Fibroblast of lung (primary cell): ENCODE results near the gene SLC22A1. TPM values are rescaled to one million over a fixed set of nuclear protein-coding genes. Genes with fewer than 3 reads are reported as not detected.

Experiments
- DNase-seq, 2 donors: peaks; one replicate each; pipeline versions ENCODE4 v3.0.0 to v3.0.0-alpha.2; 2010; ENCODE audit warnings: low read depth in 2 of 2
- H2AFZ ChIP-seq: 2 replicates; pipeline ENCODE4 v1.5.1; 2012; ENCODE audit warnings: low read length, control low read depth, inconsistent platforms
- H3K27ac ChIP-seq: 2 replicates; pipeline ENCODE4 v1.5.1; 2011; ENCODE audit warnings: low read length, control low read depth; ENCODE audit not compliant: insufficient read depth
- H3K27me3 ChIP-seq: 2 replicates; pipeline ENCODE4 v1.5.1; 2011; ENCODE audit warnings: mild to moderate bottlenecking, low read length; ENCODE audit not compliant: control insufficient read depth, insufficient read depth
- H3K36me3 ChIP-seq: 2 replicates; pipeline ENCODE4 v1.5.1; 2011; ENCODE audit warnings: low read length; ENCODE audit not compliant: control insufficient read depth, insufficient read depth
- H3K4me1 ChIP-seq: 2 replicates; pipeline ENCODE4 v1.5.1; 2011; ENCODE audit warnings: low read length; ENCODE audit not compliant: control insufficient read depth, insufficient read depth; ENCODE audit errors: extremely low read depth
- H3K4me2 ChIP-seq: 2 replicates; pipeline ENCODE4 v1.5.1; 2011; ENCODE audit warnings: low read length, control low read depth; ENCODE audit not compliant: insufficient read depth; ENCODE audit errors: extremely low read depth
- H3K4me3 ChIP-seq, 4 experiments: fragments of 200-600 bp in 1 of 4; sonication (generic) in 1 of 4; replicated peaks in 1 of 4; 2 replicates each; pipeline ENCODE4 v1.5.1; 2011 to 2016; ENCODE audit warnings: low read length in 4 of 4, low read depth in 3 of 4, mild to moderate bottlenecking in 3 of 4, control low read depth in 2 of 4, inconsistent platforms in 1 of 4, mixed read lengths in 1 of 4; ENCODE audit not compliant: insufficient read depth in 1 of 4; ENCODE audit errors: control extremely low read depth in 1 of 4
- H3K79me2 ChIP-seq: 2 replicates; pipeline ENCODE4 v1.5.1; 2012; ENCODE audit warnings: mild to moderate bottlenecking, low read length, inconsistent platforms; ENCODE audit not compliant: control insufficient read depth, insufficient read depth
- H3K9ac ChIP-seq: 2 replicates; pipeline ENCODE4 v1.5.1; 2011; ENCODE audit warnings: mild to moderate bottlenecking, low read length, control low read depth; ENCODE audit not compliant: insufficient read depth
- H3K9me3 ChIP-seq: 2 replicates; pipeline ENCODE4 v1.5.1; 2012; ENCODE audit warnings: low read depth, low read length; ENCODE audit not compliant: control insufficient read depth, insufficient read depth
- H4K20me1 ChIP-seq: 2 replicates; pipeline ENCODE4 v1.5.1; 2011; ENCODE audit warnings: low read length; ENCODE audit not compliant: control insufficient read depth, insufficient read depth; ENCODE audit errors: extremely low read depth
- CTCF ChIP-seq, 2 donors: IDR thresholded peaks in 1 of 2; conservative IDR thresholded peaks in 1 of 2; 1 replicate in 1 of 2; 2 replicates in 1 of 2; pipeline ENCODE4 v1.5.1; 2011 to 2012; ENCODE audit warnings: low read length in 2 of 2, control low read depth in 1 of 2, inconsistent platforms in 1 of 2, low read depth in 1 of 2, mild to moderate bottlenecking in 1 of 2
- EZH2 ChIP-seq: IDR thresholded peaks from 2 replicates; pipeline ENCODE4 v1.5.1; 2012; ENCODE audit warnings: low read length, control low read depth, mild to moderate bottlenecking; ENCODE audit errors: missing control alignments
- polyA plus RNA-seq, 2 donors: library from polyadenylated mRNA; depleted of rRNA in 1 of 2; stranded (reverse) in 1 of 2; unstranded in 1 of 2; fragments of >200 nt; gene quantifications; 2 replicates each; pipeline ENCODE4 v1.2.1, GENCODE V29; 2011 to 2012; ENCODE audit warnings: missing spikeins in 1 of 2
- total RNA-seq: library from RNA; depleted of rRNA; stranded (reverse); fragments of >200 nt; gene quantifications from 2 replicates; pipeline ENCODE4 v1.2.1, GENCODE V29; 2014

SLC22A1 gene
- total and polyA plus RNA-seq, 2 donors (not counting 1 experiment from before 2014, with no cell fraction given) = 0.06 to 0.50 TPM

- TF ChIP-seq EZH2 (no peak), CTCF (conservative IDR thresholded peaks at IDR 0.05 in 1 of 2, IDR thresholded peaks at IDR 0.05 in 1 of 2; ENCODE audit: low read depth in 1 of 2, low read length in 2 of 2) (no peak)
- H3K36me3 ChIP-seq = peaks cover 27% of the 10 kb centered on the region
Observed at GRCh38 chr6:160092602-160093001, 29.0 kb upstream of the SLC22A1 start.

GRCh38 chr6:160093061-160093460 is 28.6 kb upstream of the SLC22A1 start:
- H3K36me3 ChIP-seq = peaks cover 27% of the 10 kb centered on the region
- H3K27ac ChIP-seq = no peak overlapping the region
- H3K27me3 ChIP-seq = no peaks in the 10 kb centered on the region
- H3K4me1 ChIP-seq = peaks cover 3% of the 10 kb centered on the region
- no peak for TF ChIP-seq CTCF (conservative IDR thresholded peaks at IDR 0.05 in 1 of 2, IDR thresholded peaks at IDR 0.05 in 1 of 2; ENCODE audit: low read depth in 1 of 2, low read length in 2 of 2)
- TF ChIP-seq EZH2 = no peak
- no peaks in the 10 kb centered on the region for H3K79me2 ChIP-seq
- H3K9ac ChIP-seq = no peak overlapping the region
- H2AFZ ChIP-seq = no peak overlapping the region
- no peak for DNase-seq
- H3K9me3 ChIP-seq = no peaks in the 10 kb centered on the region
- no peak overlapping the region for H3K4me2 ChIP-seq
- no peaks in the 10 kb centered on the region for H4K20me1 ChIP-seq
- H3K4me3 ChIP-seq = no peak overlapping the region

More at GRCh38 chr6:160092602-160093001, 29.0 kb upstream of the SLC22A1 start:
- H3K79me2 ChIP-seq = no peaks in the 10 kb centered on the region
- H3K4me1 ChIP-seq = peaks cover 3% of the 10 kb centered on the region
- no peak overlapping the region for H3K4me2 ChIP-seq
- no peak for DNase-seq
- no peak overlapping the region for H3K27ac ChIP-seq
- no peaks in the 10 kb centered on the region for H4K20me1 ChIP-seq
- no peak overlapping the region for H3K9ac ChIP-seq
- H3K27me3 ChIP-seq = no peaks in the 10 kb centered on the region
- no peak overlapping the region for H3K4me3 ChIP-seq
- no peaks in the 10 kb centered on the region for H3K9me3 ChIP-seq
- no peak overlapping the region for H2AFZ ChIP-seq

- Histone ChIP-seq H4K20me1 (no peaks in the 10 kb centered on the region), H2AFZ (no peak overlapping the region), H3K9me3 (no peaks in the 10 kb centered on the region), H3K27me3 (no peaks in the 10 kb centered on the region), H3K4me3 (no peak overlapping the region), H3K4me1 (no peaks in the 10 kb centered on the region), H3K36me3 (peaks cover 25% of the 10 kb centered on the region), H3K4me2 (no peak overlapping the region), H3K79me2 (no peaks in the 10 kb centered on the region), H3K9ac (no peak overlapping the region), H3K27ac (no peak overlapping the region)
- no peak for TF ChIP-seq CTCF (conservative IDR thresholded peaks at IDR 0.05 in 1 of 2, IDR thresholded peaks at IDR 0.05 in 1 of 2; ENCODE audit: low read depth in 1 of 2, low read length in 2 of 2)
- TF ChIP-seq EZH2 = no peak
- DNase-seq = no peak
Observed at GRCh38 chr6:160093946-160094345, 27.7 kb upstream of the SLC22A1 start.
